ENCODE results near the gene SLC2A13.

DNA sequence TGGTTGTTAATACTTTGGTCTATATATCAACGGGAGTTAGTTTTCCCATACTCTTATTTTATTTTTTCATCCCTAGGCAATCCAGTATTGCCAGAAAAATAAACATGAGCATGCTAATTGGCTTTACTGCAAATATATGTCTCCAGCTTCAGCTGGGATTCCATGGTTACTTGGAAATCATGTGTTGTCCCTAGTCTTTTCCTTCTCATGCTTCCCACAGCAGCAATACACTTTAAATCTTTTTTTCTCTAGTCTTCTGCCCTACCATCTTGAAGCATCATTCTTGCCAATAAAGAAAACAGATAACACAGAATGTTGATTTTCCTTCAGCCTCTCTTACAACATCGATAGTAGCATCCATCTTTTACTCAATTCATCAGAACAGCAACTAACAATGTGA is 60.2 kb downstream of the SLC2A13 start:
- no peak for TF ChIP-seq POLR2AphosphoS5 (IDR thresholded peaks at IDR 0.05; ENCODE audit: borderline replicate concordance, low read depth, low read length)
- no peak for TF ChIP-seq EZH2 (IDR thresholded peaks at IDR 0.05)
- no peak for TF ChIP-seq FOXP2 (optimal IDR thresholded peaks at IDR 0.05; ENCODE audit: control extremely low read depth, extremely low read length, insufficient read depth)

All from SK-N-MC (cell line).